Middle frontal gyrus (tissue), 1 donor: Measurements from ENCODE around the gene ENDOV.

Experiments
- DNase-seq: peaks from one replicate; pipeline ENCODE4 v3.0.0-alpha.2; 2015; ENCODE audit warnings: low spot score; ENCODE audit errors: extremely low spot score

The ENDOV gene

GRCh38 chr17:80481284-80482057, 66.5 kb downstream of the ENDOV start:
- no peak for DNase-seq

DNA sequence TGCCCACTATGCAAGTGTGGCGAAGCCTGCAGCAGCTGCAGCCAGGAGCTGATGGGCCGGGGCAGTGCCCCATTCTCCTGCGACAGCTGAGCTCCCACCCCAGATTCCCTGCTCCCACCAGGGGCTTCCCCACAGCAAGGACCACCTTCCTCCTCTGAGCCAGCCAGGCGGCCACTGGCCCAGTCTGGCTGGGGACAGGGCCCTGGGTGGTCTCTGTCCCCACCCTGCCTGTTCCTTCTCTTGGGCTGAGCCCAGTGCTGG, 67.0 kb downstream of the ENDOV start:
- DNase-seq: no peak

- no peak for DNase-seq
Observed at GRCh38 chr17:80482555-80483308, 67.8 kb downstream of the ENDOV start.

- no peak for DNase-seq
Observed at GRCh38 chr17:80485846-80486245, 70.9 kb downstream of the ENDOV start.

DNA sequence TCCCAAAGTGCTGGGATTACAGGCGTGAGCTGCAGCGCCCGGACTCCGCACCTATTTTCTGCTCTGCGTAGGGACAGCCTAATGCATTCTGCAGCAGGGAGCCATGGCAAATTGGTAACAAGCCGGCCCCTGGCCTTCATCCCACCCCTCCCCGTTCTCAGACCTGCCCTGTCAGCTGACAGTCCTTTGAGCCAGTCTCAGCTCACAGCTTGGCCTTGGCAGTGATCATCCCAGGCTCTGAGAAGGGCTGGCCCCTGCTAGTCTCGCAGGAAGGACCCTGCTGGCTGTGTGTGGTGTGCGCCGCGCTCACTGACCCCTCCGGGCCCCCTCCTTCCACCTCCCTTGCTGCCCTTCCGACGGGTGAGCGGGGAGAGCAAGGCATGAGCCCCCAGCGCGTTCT, 71.7 kb downstream of the ENDOV start:
- DNase-seq: no peak

DNA sequence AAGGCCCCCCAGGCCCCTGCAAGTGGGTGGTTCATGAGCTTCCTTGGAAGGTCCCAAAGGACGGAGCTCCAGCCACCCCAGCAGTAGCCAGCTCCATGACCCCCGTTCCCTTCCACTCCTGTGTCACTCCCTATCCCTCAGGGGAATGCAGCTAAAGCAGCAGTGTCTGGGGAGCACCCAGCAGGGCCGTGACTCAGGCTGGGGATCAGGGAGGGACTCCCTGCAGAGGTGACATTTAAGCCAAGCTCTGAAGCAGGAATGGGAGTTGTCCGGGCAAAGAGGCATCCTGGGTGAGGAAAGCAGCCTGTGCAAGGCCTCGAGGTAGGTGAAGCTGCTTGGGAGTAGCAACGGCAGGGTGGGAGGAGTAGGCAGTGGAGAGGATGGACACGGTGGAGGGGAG, 72.5 kb downstream of the ENDOV start:
- no peak for DNase-seq
